Astrocyte (in vitro differentiated cells and primary cell): ENCODE results near the gene CERCAM. TPM values are rescaled to one million over a fixed set of nuclear protein-coding genes. Genes with fewer than 3 reads are reported as not detected.

Experiments used
- DNase-seq: peaks from one replicate; pipeline ENCODE4 v3.0.0-alpha.2; 2010; ENCODE audit warnings: low read depth
- FAIRE-seq: peaks from 2 replicates; lab custom pipeline; 2011; peaks lifted over from hg19 to GRCh38; lab: Jason Lieb, UNC
- H2AFZ ChIP-seq: 2 replicates; pipeline ENCODE4 v1.6.0; 2012; ENCODE audit warnings: low read depth, low read length, inconsistent platforms
- H3K27ac ChIP-seq: 2 replicates; pipeline ENCODE4 v1.5.1; 2011; ENCODE audit warnings: low read depth, low read length, inconsistent platforms
- H3K27me3 ChIP-seq: 2 replicates; pipeline ENCODE4 v1.6.0; 2011; ENCODE audit warnings: low read length, inconsistent platforms; ENCODE audit not compliant: insufficient read depth
- H3K36me3 ChIP-seq: 2 replicates; pipeline ENCODE4 v1.5.1; 2011; ENCODE audit warnings: low read length, inconsistent platforms; ENCODE audit not compliant: insufficient read depth
- H3K4me1 ChIP-seq: 2 replicates; pipeline ENCODE4 v1.5.1; 2011; ENCODE audit warnings: low read length, inconsistent platforms; ENCODE audit not compliant: insufficient read depth
- H3K4me2 ChIP-seq: 2 replicates; pipeline ENCODE4 v1.6.0; 2012; ENCODE audit warnings: low read length, inconsistent platforms
- H3K4me3 ChIP-seq: 2 replicates; pipeline ENCODE4 v1.5.1; 2011; ENCODE audit warnings: low read depth, mild to moderate bottlenecking, low read length, inconsistent platforms; ENCODE audit not compliant: insufficient read depth
- H3K79me2 ChIP-seq: 2 replicates; pipeline ENCODE4 v1.6.0; 2012; ENCODE audit warnings: mild to moderate bottlenecking, low read length, inconsistent platforms; ENCODE audit not compliant: insufficient read depth
- H3K9ac ChIP-seq: 2 replicates; pipeline ENCODE4 v1.6.0; 2012; ENCODE audit warnings: mild to moderate bottlenecking, low read length, inconsistent platforms
- H3K9me3 ChIP-seq: 2 replicates; pipeline ENCODE4 v1.5.1; 2012; ENCODE audit warnings: low read depth, mild to moderate bottlenecking, low read length, inconsistent platforms; ENCODE audit not compliant: insufficient read depth
- H4K20me1 ChIP-seq: 2 replicates; pipeline ENCODE4 v1.6.0; 2012; ENCODE audit warnings: low read length, inconsistent platforms; ENCODE audit not compliant: insufficient read depth
- H3K27ac Mint-ChIP-seq: one replicate; pipeline ENCODE4 v1.8.0; 2021; ENCODE audit warnings: mild to moderate bottlenecking, mixed read lengths; ENCODE audit not compliant: unreplicated experiment
- H3K27me3 Mint-ChIP-seq: one replicate; pipeline ENCODE4 v1.8.0; 2021; ENCODE audit warnings: low read depth, mixed read lengths; ENCODE audit not compliant: unreplicated experiment
- H3K36me3 Mint-ChIP-seq: one replicate; pipeline ENCODE4 v1.8.0; 2021; ENCODE audit warnings: low read depth, mixed read lengths; ENCODE audit not compliant: unreplicated experiment
- H3K4me1 Mint-ChIP-seq: one replicate; pipeline ENCODE4 v1.8.0; 2021; ENCODE audit warnings: low read depth, mixed read lengths; ENCODE audit not compliant: unreplicated experiment
- H3K4me3 Mint-ChIP-seq: one replicate; pipeline ENCODE4 v1.8.0; 2021; ENCODE audit warnings: mild to moderate bottlenecking, moderate library complexity, mixed read lengths; ENCODE audit not compliant: unreplicated experiment
- H3K9me3 Mint-ChIP-seq: one replicate; pipeline ENCODE4 v1.8.0; 2021; ENCODE audit warnings: mild to moderate bottlenecking, mixed read lengths; ENCODE audit not compliant: unreplicated experiment
- CTCF ChIP-seq: IDR thresholded peaks from 2 replicates; pipeline ENCODE4 v1.5.1; 2011; ENCODE audit warnings: low read depth, mild to moderate bottlenecking, inconsistent platforms, low read length, moderate library complexity; ENCODE audit not compliant: insufficient read depth
- EZH2 ChIP-seq: IDR thresholded peaks from 2 replicates; pipeline ENCODE4 v1.6.1; 2012; ENCODE audit warnings: mild to moderate bottlenecking, low read length, inconsistent platforms; ENCODE audit not compliant: insufficient read depth
- total RNA-seq: library from RNA; stranded (reverse); gene quantifications from 2 replicates; pipeline ENCODE4 v1.2.1, GENCODE V29; 2021

Gene CERCAM
- total RNA-seq, 1 donor from 2014 or later, result 66.1 TPM

GRCh38 chr9:128396970-128397613, 23.6 kb upstream of the CERCAM start:
- no peaks in the 10 kb centered on the region for H3K9me3 ChIP-seq
- no peak overlapping the region for H3K27ac ChIP-seq
- Mint-ChIP-seq H3K27me3 (peaks cover 54% of the 10 kb centered on the region), H3K27ac (no peak overlapping the region), H3K36me3 (peaks cover 5% of the 10 kb centered on the region), H3K4me3 (no peak overlapping the region), H3K4me1 (peaks cover 9% of the 10 kb centered on the region), H3K9me3 (peaks cover 9% of the 10 kb centered on the region)
- no peaks in the 10 kb centered on the region for H3K79me2 ChIP-seq
- peak; percentile 70 for TF ChIP-seq EZH2
- TF ChIP-seq CTCF, result no peak
- no peaks in the 10 kb centered on the region for H3K36me3 ChIP-seq
- H3K27me3 ChIP-seq, result peaks cover 32% of the 10 kb centered on the region
- no peak for DNase-seq
- no peak overlapping the region for H3K4me3 ChIP-seq
- peaks cover 19% of the 10 kb centered on the region for H4K20me1 ChIP-seq
- H2AFZ ChIP-seq, result no peak overlapping the region
- no peak overlapping the region for H3K9ac ChIP-seq
- H3K4me1 ChIP-seq, result no peaks in the 10 kb centered on the region
- FAIRE-seq, result no peak
- peak overlapping the region; percentile 3 for H3K4me2 ChIP-seq

DNA sequence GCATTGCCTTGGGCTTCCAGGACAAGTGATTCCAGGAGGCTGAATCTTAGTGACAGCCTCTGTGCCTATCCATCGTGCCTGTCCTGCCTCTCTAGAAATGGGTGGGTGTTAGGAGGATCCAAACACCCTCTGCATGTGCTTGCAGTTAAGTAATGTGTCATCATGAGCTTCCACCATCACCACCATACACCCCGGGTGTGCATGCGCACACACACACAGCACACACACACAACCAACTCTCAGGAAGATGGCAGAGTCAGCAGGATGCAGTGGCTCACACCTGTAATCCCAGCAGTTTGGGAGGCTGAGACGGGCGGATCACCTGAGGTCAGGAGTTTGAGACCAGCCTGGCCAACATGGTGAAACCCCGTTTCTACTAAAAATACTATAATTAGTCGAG, 22.8 kb upstream of the CERCAM start:
- no peaks in the 10 kb centered on the region for H3K4me1 ChIP-seq
- peaks cover 9% of the 10 kb centered on the region for H3K9me3 Mint-ChIP-seq
- no peaks in the 10 kb centered on the region for H3K79me2 ChIP-seq
- TF ChIP-seq CTCF (no peak), EZH2 (no peak)
- peaks cover 9% of the 10 kb centered on the region for H3K4me1 Mint-ChIP-seq
- H3K4me3 ChIP-seq, result no peak overlapping the region
- H3K9ac ChIP-seq, result no peak overlapping the region
- DNase-seq (no peak), FAIRE-seq (no peak)
- no peak overlapping the region for H3K4me2 ChIP-seq
- H3K9me3 ChIP-seq, result no peaks in the 10 kb centered on the region
- H3K27ac Mint-ChIP-seq, result no peak overlapping the region
- peaks cover 12% of the 10 kb centered on the region for H4K20me1 ChIP-seq
- H3K4me3 Mint-ChIP-seq, result no peak overlapping the region
- peaks cover 25% of the 10 kb centered on the region for H3K27me3 ChIP-seq
- no peak overlapping the region for H3K27ac ChIP-seq
- H3K36me3 Mint-ChIP-seq, result peaks cover 4% of the 10 kb centered on the region
- no peaks in the 10 kb centered on the region for H3K36me3 ChIP-seq
- H3K27me3 Mint-ChIP-seq, result peaks cover 55% of the 10 kb centered on the region
- no peak overlapping the region for H2AFZ ChIP-seq

DNA sequence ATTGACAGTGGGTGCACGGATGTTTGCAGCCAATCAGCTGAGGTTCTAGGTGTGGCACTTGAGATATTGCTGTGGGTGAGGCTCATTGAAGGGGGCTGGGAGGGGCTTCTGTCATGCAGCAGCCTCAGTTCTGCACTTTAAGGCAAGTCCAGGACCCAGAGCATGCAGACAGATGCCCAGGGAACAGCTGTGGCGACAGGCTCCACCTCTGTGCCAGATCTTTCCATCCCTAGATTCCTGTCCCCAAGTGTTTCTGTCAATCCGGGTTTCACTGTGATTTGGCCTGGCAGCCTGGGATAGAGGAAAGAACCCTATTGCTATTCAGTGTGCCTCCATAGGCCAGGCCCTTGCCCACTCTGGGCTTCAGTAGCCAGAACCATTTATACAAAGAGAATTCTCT, 20.8 kb upstream of the CERCAM start:
- Mint-ChIP-seq H3K4me3 (no peak overlapping the region), H3K36me3 (peaks cover 4% of the 10 kb centered on the region), H3K4me1 (no peaks in the 10 kb centered on the region), H3K27ac (no peak overlapping the region), H3K27me3 (peaks cover 40% of the 10 kb centered on the region), H3K9me3 (peaks cover 6% of the 10 kb centered on the region)
- no peak for TF ChIP-seq CTCF
- TF ChIP-seq EZH2, result no peak
- no peak for DNase-seq
- Histone ChIP-seq H3K4me2 (no peak overlapping the region), H3K4me3 (no peak overlapping the region), H3K4me1 (no peaks in the 10 kb centered on the region), H3K27me3 (peaks cover 13% of the 10 kb centered on the region), H3K36me3 (no peaks in the 10 kb centered on the region), H3K9ac (no peak overlapping the region), H3K79me2 (no peaks in the 10 kb centered on the region), H3K9me3 (no peaks in the 10 kb centered on the region), H2AFZ (no peak overlapping the region), H4K20me1 (no peaks in the 10 kb centered on the region), H3K27ac (no peak overlapping the region)
- FAIRE-seq, result no peak
